ENCODE measurements around the gene POLE3. TPM values are rescaled to one million over a fixed set of nuclear protein-coding genes. Genes with fewer than 3 reads are reported as not detected.

The POLE3 gene
- total RNA-seq, 1 donor from 2014 or later = 34.2 TPM

Other genes with a start within 250 kb of the POLE3 start
- 22.3 TPM for gene FKBP15, start 189.4 kb downstream of the POLE3 start, total RNA-seq
- gene SLC31A1, start 189.1 kb downstream of the POLE3 start, total RNA-seq = 7.6 TPM
- 17.0 TPM for gene CDC26, start 135.1 kb downstream of the POLE3 start, total RNA-seq
- gene PRPF4, start 135.0 kb downstream of the POLE3 start, total RNA-seq = 23.7 TPM
- not detected for gene RNF183, start 107.3 kb downstream of the POLE3 start, total RNA-seq
- 1.7 TPM for gene WDR31, start 70.4 kb downstream of the POLE3 start, total RNA-seq
- gene BSPRY, start 61.1 kb downstream of the POLE3 start, total RNA-seq = not detected
- gene HDHD3, start 33.7 kb downstream of the POLE3 start, total RNA-seq = 5.6 TPM
- gene ALAD, start 9.4 kb downstream of the POLE3 start, total RNA-seq = 12.0 TPM
- 0.62 TPM for gene C9orf43, start 72 bp upstream of the POLE3 start, total RNA-seq
- gene RGS3, start 53.1 kb upstream of the POLE3 start, total RNA-seq = 12.8 TPM